ENCODE measurements around the gene LBR. TPM values are rescaled to one million over a fixed set of nuclear protein-coding genes. Genes with fewer than 3 reads are reported as not detected.
"Not testable (repeated sequence)": the region's sequence is repeated elsewhere in the genome, so short reads cannot be mapped to it uniquely, and the experiment has no call there.

The LBR gene
- total RNA-seq, 4 donors from 2014 or later, result 82.3 to 157 (median 85.1) TPM

DNA sequence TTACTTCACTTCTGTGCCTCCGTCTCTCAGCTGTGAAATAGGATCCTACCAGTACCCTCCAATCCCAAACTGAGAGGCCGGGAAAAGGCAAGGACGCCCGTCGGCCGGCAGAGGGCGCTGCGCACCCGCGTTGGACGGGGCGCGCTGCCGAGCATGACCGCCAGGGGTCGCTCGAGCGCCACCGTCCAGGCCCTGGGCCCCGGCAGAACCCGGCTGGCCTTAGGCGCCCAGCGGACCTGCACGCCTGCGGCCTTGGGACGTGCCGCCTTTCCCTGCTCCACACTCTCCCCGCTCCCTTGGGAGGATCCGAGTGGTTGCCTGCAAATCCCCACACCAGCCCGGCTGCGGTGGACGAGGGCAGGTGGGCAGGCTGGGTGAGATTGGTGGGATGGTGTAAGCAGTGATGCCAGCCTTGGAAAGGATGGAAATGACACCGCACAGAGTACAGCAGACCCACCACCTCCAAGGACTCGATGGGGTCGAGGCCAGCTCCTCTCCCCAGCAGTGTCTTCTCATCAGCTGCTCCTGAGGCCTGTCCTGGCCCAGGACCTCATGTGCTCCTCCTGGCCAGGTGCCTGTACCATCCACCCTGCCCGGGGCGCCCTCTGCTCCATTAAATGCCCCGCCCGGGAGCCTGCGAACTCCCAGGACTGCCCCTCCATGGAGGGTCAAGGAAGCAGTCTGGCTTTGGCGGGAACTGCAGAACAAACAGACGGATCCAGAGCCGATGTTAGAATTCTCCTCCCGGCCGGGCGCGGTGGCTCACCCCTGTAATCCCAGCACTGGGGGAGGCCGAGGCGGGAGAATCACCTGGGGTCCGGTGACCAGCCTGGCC is 47.4 kb upstream of the LBR start:
- intact Hi-C loops (cut with DNase I), result loop anchor here (1.0 to 2.0 kb wide), 4 partner anchors 298 to 500 kb away; no protein-coding TSS in a partner anchor
- Histone ChIP-seq H3K4me3 (peak overlapping the region; percentile 15 to 43 (median 19)), H3K27ac (replicated peaks in 1 of 4) (no peak overlapping the region), H3K36me3 (no peaks in the 10 kb centered on the region), H3K9me3 (no peaks in the 10 kb centered on the region), H3K27me3 (no peaks in the 10 kb centered on the region), H3K4me1 (peaks cover 4 to 34% (median 26%) of the 10 kb centered on the region in 4 donors)
- TF ChIP-seq POLR2A (IDR thresholded peaks at IDR 0.05; ENCODE audit: low read depth) (no peak), POLR2AphosphoS5 (IDR thresholded peaks at IDR 0.05) (peak in 1 of 2 donors; percentile 76), EP300 (IDR thresholded peaks at IDR 0.05) (no peak)
- TF ChIP-seq, protein P1, sequence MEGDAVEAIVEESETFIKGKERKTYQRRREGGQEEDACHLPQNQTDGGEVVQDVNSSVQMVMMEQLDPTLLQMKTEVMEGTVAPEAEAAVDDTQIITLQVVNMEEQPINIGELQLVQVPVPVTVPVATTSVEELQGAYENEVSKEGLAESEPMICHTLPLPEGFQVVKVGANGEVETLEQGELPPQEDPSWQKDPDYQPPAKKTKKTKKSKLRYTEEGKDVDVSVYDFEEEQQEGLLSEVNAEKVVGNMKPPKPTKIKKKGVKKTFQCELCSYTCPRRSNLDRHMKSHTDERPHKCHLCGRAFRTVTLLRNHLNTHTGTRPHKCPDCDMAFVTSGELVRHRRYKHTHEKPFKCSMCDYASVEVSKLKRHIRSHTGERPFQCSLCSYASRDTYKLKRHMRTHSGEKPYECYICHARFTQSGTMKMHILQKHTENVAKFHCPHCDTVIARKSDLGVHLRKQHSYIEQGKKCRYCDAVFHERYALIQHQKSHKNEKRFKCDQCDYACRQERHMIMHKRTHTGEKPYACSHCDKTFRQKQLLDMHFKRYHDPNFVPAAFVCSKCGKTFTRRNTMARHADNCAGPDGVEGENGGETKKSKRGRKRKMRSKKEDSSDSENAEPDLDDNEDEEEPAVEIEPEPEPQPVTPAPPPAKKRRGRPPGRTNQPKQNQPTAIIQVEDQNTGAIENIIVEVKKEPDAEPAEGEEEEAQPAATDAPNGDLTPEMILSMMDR (IDR thresholded peaks at IDR 0.05), result peak in 2 of 3 experiments; percentile 100
- WGBS, result 83% methylated on average over 13 of the region's 50 CpGs
- DNase-seq (ENCODE audit: extremely low spot score), result peak; percentile 92

DNA sequence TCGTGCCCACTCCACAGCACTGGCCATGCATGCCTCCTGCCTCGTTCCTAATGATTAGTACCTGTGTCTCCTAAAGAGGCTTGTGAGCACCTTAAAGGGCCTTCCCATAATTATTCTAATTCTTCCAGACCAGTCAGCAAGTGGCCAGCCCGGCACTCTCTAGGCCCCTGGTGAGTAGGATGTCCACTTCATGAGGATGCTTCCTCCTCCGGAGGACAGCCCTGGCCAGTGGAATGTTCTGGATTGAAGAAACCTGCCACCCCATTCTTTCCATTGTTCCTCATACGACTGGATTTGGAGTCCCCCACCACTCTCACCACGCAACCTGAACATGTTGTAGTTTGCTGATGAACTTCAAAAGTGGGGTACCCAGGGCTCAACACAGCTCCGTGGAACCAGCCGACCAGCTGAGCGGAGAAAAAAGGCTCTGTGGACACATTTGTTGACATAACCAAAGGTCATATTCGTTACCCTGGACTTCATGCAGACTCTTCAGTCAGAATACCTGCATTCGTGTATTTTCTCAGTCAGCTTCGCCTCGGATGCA is 46.7 kb upstream of the LBR start:
- WGBS, result 41% methylated on average over 11 of the region's 13 CpGs
- Histone ChIP-seq H3K4me3 (no peak overlapping the region), H3K27ac (replicated peaks in 1 of 4) (no peak overlapping the region), H3K36me3 (no peaks in the 10 kb centered on the region), H3K4me1 (peaks cover 4 to 35% (median 27%) of the 10 kb centered on the region in 4 donors), H3K27me3 (no peaks in the 10 kb centered on the region), H3K9me3 (no peaks in the 10 kb centered on the region)
- intact Hi-C loops (cut with DNase I), result loop anchor here (1.0 to 2.0 kb wide), 4 partner anchors 298 to 500 kb away; no protein-coding TSS in a partner anchor
- TF ChIP-seq, protein P1 (IDR thresholded peaks at IDR 0.05), result no peak
- TF ChIP-seq EP300 (IDR thresholded peaks at IDR 0.05) (no peak), POLR2AphosphoS5 (IDR thresholded peaks at IDR 0.05) (no peak), POLR2A (IDR thresholded peaks at IDR 0.05; ENCODE audit: low read depth) (no peak)
- DNase-seq (ENCODE audit: extremely low spot score), result peak; percentile 86

- not testable (repeated sequence) for H3K9me3 ChIP-seq; DNase-seq (ENCODE audit: extremely low spot score); H3K4me3 ChIP-seq; H3K27ac ChIP-seq (replicated peaks in 1 of 4); H3K27me3 ChIP-seq; H3K36me3 ChIP-seq
- 94% methylated on average over 25 of the region's 26 CpGs for WGBS
- peaks cover 4 to 35% (median 27%) of the 10 kb centered on the region in 4 donors for H3K4me1 ChIP-seq
- intact Hi-C loops (cut with DNase I), result loop anchor here (1.0 to 2.0 kb wide), 4 partner anchors 299 to 501 kb away; no protein-coding TSS in a partner anchor
Observed at GRCh38 chr1:225473676-225474438, 46.0 kb upstream of the LBR start.

DNA sequence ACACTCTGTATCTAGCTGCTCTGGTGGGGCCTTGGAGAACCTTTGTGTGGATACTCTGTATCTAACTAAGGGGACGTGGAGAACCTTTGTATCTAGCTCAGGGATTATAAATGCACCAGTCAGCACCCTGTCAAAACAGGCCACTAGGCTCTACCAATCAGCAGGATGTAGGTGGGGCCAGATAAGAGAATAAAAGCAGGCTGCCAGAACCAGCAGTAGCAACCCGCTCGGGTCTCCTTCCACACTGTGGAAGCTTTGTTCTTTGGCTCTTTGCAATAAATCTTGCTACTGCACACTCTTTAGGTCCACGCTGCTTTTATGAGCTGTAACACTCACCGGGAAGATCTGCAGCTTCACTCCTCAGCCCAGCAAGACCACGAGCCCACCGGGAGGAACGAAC is 45.4 kb upstream of the LBR start:
- intact Hi-C loops (cut with DNase I); H3K27ac ChIP-seq (replicated peaks in 1 of 4); H3K9me3 ChIP-seq; H3K4me3 ChIP-seq; H3K27me3 ChIP-seq; H3K36me3 ChIP-seq: not testable (repeated sequence)
- peak; percentile 70 for DNase-seq (ENCODE audit: extremely low spot score)
- H3K4me1 ChIP-seq, result peaks cover 5 to 39% (median 29%) of the 10 kb centered on the region in 4 donors
- 77% methylated on average over 8 of the region's 8 CpGs for WGBS

DNA sequence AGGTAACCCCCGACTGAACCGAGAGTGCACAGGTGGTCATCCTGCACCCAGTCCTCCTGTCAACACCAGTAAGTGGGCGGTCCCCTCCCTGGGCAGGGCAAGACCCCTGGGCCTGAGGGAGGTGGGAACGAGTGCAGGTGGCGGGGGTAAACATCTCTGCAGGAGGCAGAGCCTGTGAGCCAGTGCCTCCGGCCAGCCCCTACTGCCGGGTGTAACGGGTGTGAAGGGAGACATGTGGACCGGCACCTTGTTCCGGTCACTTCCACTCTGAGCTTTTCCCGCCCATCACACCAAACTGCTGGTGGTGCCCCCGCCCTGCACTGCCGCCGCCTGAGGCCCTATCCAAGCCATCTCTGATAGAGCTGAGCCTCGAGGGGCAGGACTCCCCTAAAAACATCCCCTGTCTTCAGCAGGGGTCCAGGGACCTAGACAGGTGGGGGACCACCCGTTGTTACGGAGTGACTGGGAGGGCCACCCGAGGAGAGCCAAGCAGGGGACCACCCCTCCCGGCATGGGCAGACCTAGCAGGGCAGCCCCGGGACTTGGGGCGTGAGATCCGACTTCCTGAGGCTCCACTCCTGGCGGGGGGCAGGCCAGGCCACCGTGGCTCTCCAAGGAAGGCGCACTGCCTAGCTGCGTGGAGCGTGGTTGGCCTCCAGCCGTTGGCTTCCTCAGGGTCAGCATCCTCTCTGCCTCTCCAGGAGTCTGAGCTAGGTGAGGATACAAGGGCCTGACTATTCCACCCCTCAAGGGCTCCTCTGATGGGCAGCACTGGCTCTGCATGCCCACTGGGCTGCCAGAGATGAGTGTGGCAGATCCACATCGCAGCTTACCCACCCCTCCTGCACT is 43.8 kb upstream of the LBR start:
- no peak overlapping the region for H3K4me3 ChIP-seq
- 91% methylated on average over 9 of the region's 29 CpGs for WGBS
- intact Hi-C loops (cut with DNase I), result no loop called here
- DNase-seq (ENCODE audit: extremely low spot score), result no peak
- H3K4me1 ChIP-seq, result peaks cover 19 to 50% (median 44%) of the 10 kb centered on the region in 4 donors
- H3K27me3 ChIP-seq, result no peaks in the 10 kb centered on the region
- H3K9me3 ChIP-seq, result no peaks in the 10 kb centered on the region
- peak overlapping the region in 1 of 4 donors; percentile 61 for H3K27ac ChIP-seq (replicated peaks in 1 of 4)
- H3K36me3 ChIP-seq, result no peaks in the 10 kb centered on the region
- no peak for TF ChIP-seq POLR2A (IDR thresholded peaks at IDR 0.05; ENCODE audit: low read depth)

All from esophagus muscularis mucosa (tissue), 4 donors.